Prostate gland (tissue), 2 donors: ENCODE data around the gene SERTM2. TPM values are rescaled to one million over a fixed set of nuclear protein-coding genes. Genes with fewer than 3 reads are reported as not detected.
"Not testable (repeated sequence)": the region's sequence is repeated elsewhere in the genome, so short reads cannot be mapped to it uniquely, and the experiment has no call there.

Experiments used
- DNase-seq: peaks from one replicate; pipeline ENCODE4 v3.0.0-alpha.2; 2019; ENCODE audit warnings: low spot score
- H3K27ac ChIP-seq, 2 donors: fragments of 200-600 bp; sonication (generic); 2 replicates each; pipeline ENCODE4 v1.5.1; 2017 to 2019
- H3K27me3 ChIP-seq: fragments of 200-600 bp; sonication (generic); replicated peaks from 2 replicates; pipeline ENCODE4 v1.5.1; 2019; ENCODE audit not compliant: insufficient read depth
- H3K36me3 ChIP-seq, 2 donors: fragments of 200-600 bp; sonication (generic); 1 replicate in 1 of 2; 2 replicates in 1 of 2; pipeline versions ENCODE4 v1.5.1 to v1.8.1; 2017 to 2019
- H3K4me1 ChIP-seq: fragments of 200-600 bp; sonication (generic); replicated peaks from 2 replicates; pipeline ENCODE4 v1.5.1; 2019
- H3K4me3 ChIP-seq, 2 donors: fragments of 200-600 bp; sonication (generic); 2 replicates each; pipeline ENCODE4 v1.5.1; 2017 to 2019
- H3K9me3 ChIP-seq: fragments of 200-600 bp; sonication (generic); 2 replicates; pipeline ENCODE4 v1.5.1; 2017
- CTCF ChIP-seq, 4 experiments: fragments of 200-600 bp in 2 of 4; fragments of 450-650 bp in 2 of 4; sonication (generic) in 2 of 4; IDR thresholded peaks; 1 replicate in 3 of 4; 2 replicates in 1 of 4; pipeline ENCODE4 v1.5.1; 2016 to 2019; ENCODE audit warnings: antibody characterized with exemption in 4 of 4, mild to moderate bottlenecking in 2 of 4, moderate library complexity in 2 of 4
- POLR2A ChIP-seq: fragments of 450-650 bp; IDR thresholded peaks from one replicate; pipeline ENCODE4 v1.6.1; 2016; ENCODE audit warnings: antibody characterized with exemption, mild to moderate bottlenecking
- POLR2AphosphoS5 ChIP-seq: sonication (generic); formaldehyde crosslinking; IDR thresholded peaks from one replicate; pipeline ENCODE4 v1.6.1; 2017; ENCODE audit warnings: antibody characterized with exemption
- WGBS: methylation state at CpG from one replicate; pipeline ENCODE4 v1.1.5; 2018; 5-methylcytosine and 5-hydroxymethylcytosine counted together
- intact Hi-C: fragments of 100-400 bp; cut with DNase I; formaldehyde crosslinking; loops from one replicate; pipeline ENCODE4 v1.14.2; 2022
- total RNA-seq, 2 donors: library from RNA; depleted of rRNA; stranded (reverse); fragments of >200 nt; gene quantifications; one replicate each; pipeline ENCODE4 v1.1.0, GENCODE V29; 2016

Gene SERTM2
- total RNA-seq, 2 donors from 2014 or later = 0.05 to 10.7 TPM

GRCh38 chrX:111543212-111543741 is 31.8 kb downstream of the SERTM2 start:
- Histone ChIP-seq H3K27me3 (no peaks in the 10 kb centered on the region), H3K4me1 (no peaks in the 10 kb centered on the region), H3K4me3 (no peak overlapping the region), H3K27ac (no peak overlapping the region), H3K9me3 (no peaks in the 10 kb centered on the region), H3K36me3 (no peaks in the 10 kb centered on the region)
- TF ChIP-seq POLR2AphosphoS5 (no peak), CTCF (IDR thresholded peaks at IDR 0.05) (no peak), POLR2A (no peak)
- intact Hi-C loops = no loop called here
- DNase-seq = no peak
- 89% methylated on average over 3 of the region's 3 CpGs for WGBS

- H3K27me3 ChIP-seq, H3K36me3 ChIP-seq, H3K9me3 ChIP-seq, intact Hi-C loops, DNase-seq, H3K27ac ChIP-seq, H3K4me3 ChIP-seq, H3K4me1 ChIP-seq: not testable (repeated sequence)
- 79% methylated on average over 6 of the region's 6 CpGs for WGBS
Measured at GRCh38 chrX:111549235-111549634, 37.8 kb downstream of the SERTM2 start.

- 80% methylated on average over 2 of the region's 2 CpGs for WGBS
- Histone ChIP-seq H3K4me1 (no peaks in the 10 kb centered on the region), H3K27ac (no peak overlapping the region), H3K4me3 (no peak overlapping the region), H3K36me3 (no peaks in the 10 kb centered on the region), H3K9me3 (no peaks in the 10 kb centered on the region), H3K27me3 (no peaks in the 10 kb centered on the region)
- intact Hi-C loops = no loop called here
- TF ChIP-seq POLR2A = no peak
- no peak for TF ChIP-seq CTCF (IDR thresholded peaks at IDR 0.05)
- no peak for TF ChIP-seq POLR2AphosphoS5
- no peak for DNase-seq
Measured at GRCh38 chrX:111555406-111555958, 44.0 kb downstream of the SERTM2 start.

DNA sequence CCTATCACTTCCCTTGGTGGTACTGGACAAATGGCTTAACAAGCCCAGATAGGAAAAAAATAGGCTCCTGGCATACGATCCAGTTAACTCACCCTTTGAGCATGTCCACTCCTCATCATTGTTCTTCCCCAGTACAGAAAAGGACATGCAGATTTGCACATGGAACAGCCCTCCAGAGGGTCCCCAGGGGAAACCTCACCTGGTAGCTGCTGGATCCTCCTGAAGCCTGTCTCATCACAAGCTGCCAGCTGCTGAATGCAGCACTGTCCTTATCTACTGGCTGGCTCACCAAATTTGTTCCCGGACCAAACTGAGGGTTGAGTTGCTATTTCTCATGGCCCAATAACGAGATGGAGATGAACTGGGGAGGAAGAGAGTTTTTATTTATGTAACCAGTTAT is 49.4 kb downstream of the SERTM2 start:
- H3K36me3 ChIP-seq = no peaks in the 10 kb centered on the region
- intact Hi-C loops = no loop called here
- DNase-seq = no peak
- no peaks in the 10 kb centered on the region for H3K4me1 ChIP-seq
- no peak overlapping the region for H3K27ac ChIP-seq
- no peak for TF ChIP-seq POLR2AphosphoS5
- H3K9me3 ChIP-seq = no peaks in the 10 kb centered on the region
- H3K4me3 ChIP-seq = no peak overlapping the region
- H3K27me3 ChIP-seq = no peaks in the 10 kb centered on the region
- WGBS = 88% methylated on average over 2 of the region's 3 CpGs

GRCh38 chrX:111561851-111562250 is 50.4 kb downstream of the SERTM2 start:
- WGBS = 95% methylated on average over 1 of the region's 1 CpG
- H3K4me3 ChIP-seq = no peak overlapping the region
- H3K36me3 ChIP-seq = no peaks in the 10 kb centered on the region
- H3K4me1 ChIP-seq = no peaks in the 10 kb centered on the region
- intact Hi-C loops = no loop called here
- H3K27me3 ChIP-seq = no peaks in the 10 kb centered on the region
- TF ChIP-seq CTCF (IDR thresholded peaks at IDR 0.05) (no peak), POLR2AphosphoS5 (no peak), POLR2A (no peak)
- no peak for DNase-seq
- no peaks in the 10 kb centered on the region for H3K9me3 ChIP-seq
- H3K27ac ChIP-seq = no peak overlapping the region

- H3K4me1 ChIP-seq = no peaks in the 10 kb centered on the region
- intact Hi-C loops = no loop called here
- DNase-seq = no peak
Measured at GRCh38 chrX:111567542-111568255, 56.3 kb downstream of the SERTM2 start.

More at GRCh38 chrX:111567542-111568255, 56.3 kb downstream of the SERTM2 start:
- no peak overlapping the region for H3K27ac ChIP-seq
- H3K4me3 ChIP-seq = no peak overlapping the region
- no peaks in the 10 kb centered on the region for H3K9me3 ChIP-seq
- no peaks in the 10 kb centered on the region for H3K27me3 ChIP-seq
- H3K36me3 ChIP-seq = no peaks in the 10 kb centered on the region
- TF ChIP-seq CTCF (IDR thresholded peaks at IDR 0.05) (no peak), POLR2AphosphoS5 (no peak), POLR2A (no peak)
- WGBS = 62% methylated on average over 6 of the region's 6 CpGs
